Aorta (tissue), 5 donors: Measurements from ENCODE around the gene DNAJB11. TPM values are rescaled to one million over a fixed set of nuclear protein-coding genes. Genes with fewer than 3 reads are reported as not detected.

Experiments
- ATAC-seq: fragments of 200-7000 bp; cut with Tn5 transposase; one replicate; pipeline ENCODE4 v1.9.1; 2022; ENCODE audit warnings: moderate library complexity; ENCODE audit not compliant: low FRiP score
- DNase-seq, 2 donors: peaks; one replicate each; pipeline ENCODE4 v3.0.0-alpha.2; 2020
- H3K27ac ChIP-seq, 2 donors: one replicate each; pipeline ENCODE4 v1.5.1; 2013; ENCODE audit warnings: low read length in 2 of 2, mild to moderate bottlenecking in 2 of 2, moderate library complexity in 2 of 2, control low read depth in 1 of 2, inconsistent platforms in 1 of 2, low read depth in 1 of 2
- H3K27me3 ChIP-seq, 2 donors: one replicate each; pipeline ENCODE4 v1.6.1; 2013; ENCODE audit warnings: control low read depth in 1 of 2, low read length in 1 of 2, mild to moderate bottlenecking in 1 of 2, moderate library complexity in 1 of 2; ENCODE audit not compliant: insufficient read depth in 2 of 2, control insufficient read depth in 1 of 2
- H3K36me3 ChIP-seq, 2 donors: one replicate each; pipeline ENCODE4 v1.6.1; 2013; ENCODE audit warnings: control low read depth in 1 of 2, low read length in 1 of 2, mild to moderate bottlenecking in 1 of 2; ENCODE audit not compliant: insufficient read depth in 2 of 2, control insufficient read depth in 1 of 2
- H3K4me1 ChIP-seq, 2 donors: one replicate each; pipeline ENCODE4 v1.6.1; 2013; ENCODE audit warnings: low read length in 2 of 2, control low read depth in 1 of 2, mild to moderate bottlenecking in 1 of 2, moderate library complexity in 1 of 2; ENCODE audit not compliant: insufficient read depth in 2 of 2, control insufficient read depth in 1 of 2
- H3K4me3 ChIP-seq, 2 donors: one replicate each; pipeline ENCODE4 v1.5.1; 2013; ENCODE audit warnings: low read length in 2 of 2, control low read depth in 1 of 2, mild to moderate bottlenecking in 1 of 2
- H3K9me3 ChIP-seq: one replicate; pipeline ENCODE4 v1.6.1; 2013; ENCODE audit warnings: mild to moderate bottlenecking, low read length; ENCODE audit not compliant: control insufficient read depth
- WGBS, 2 donors: extraction: QIAGEN DNeasy Blood & Tissue Kit; methylation state at CpG; one replicate each; pipeline ENCODE4 v1.1.7; 2013; 5-methylcytosine and 5-hydroxymethylcytosine counted together
- intact Hi-C, 2 donors: fragments of 100-400 bp; cut with DNase I; formaldehyde crosslinking; loops; one replicate each; pipeline versions ENCODE4 v1.14.2 to v1.15.0; 2022
- polyA plus RNA-seq, 2 donors: library from polyadenylated mRNA; stranded (reverse); fragments of 200-250 nt; gene quantifications; one replicate each; pipeline ENCODE4 v1.2.3, GENCODE V29; 2013
- total RNA-seq, 2 donors: library from RNA; stranded (reverse); fragmentation: NEBNext Ultra II Directional; extraction: Animal tissue kit (Norgen Biotek cat#: 25700); gene quantifications; one replicate each; pipeline ENCODE4 v1.2.1, GENCODE V29; 2021
- donor health status: healthy with polysubstance abuse.
- donor health status: Bipolar disorder and iron deficiency.
- donor health status: DM: no; HTN: no; CAD: no.
- donor health status: DM: no; HTN: no; CAD: no.
- donor health status: DM: yes; HTN: yes; CAD: no.

DNAJB11 gene
- total and polyA plus RNA-seq, 4 donors = 35.0 to 47.0 (median 38.4) TPM

- H3K27me3 ChIP-seq = no peaks in the 10 kb centered on the region
- no peaks in the 10 kb centered on the region for H3K4me1 ChIP-seq
- H3K9me3 ChIP-seq = no peaks in the 10 kb centered on the region
- 72 to 75% methylated on average over 17 of the region's 17 CpGs for WGBS, 2 donors
- DNase-seq (no peak), ATAC-seq (no peak)
- no peak overlapping the region for H3K4me3 ChIP-seq
- H3K36me3 ChIP-seq = no peaks in the 10 kb centered on the region
- no peak overlapping the region for H3K27ac ChIP-seq
- intact Hi-C loops = no loop called here
These were observed 26.2 kb downstream of the DNAJB11 start for GRCh38 chr3:186596568-186597287.

DNA sequence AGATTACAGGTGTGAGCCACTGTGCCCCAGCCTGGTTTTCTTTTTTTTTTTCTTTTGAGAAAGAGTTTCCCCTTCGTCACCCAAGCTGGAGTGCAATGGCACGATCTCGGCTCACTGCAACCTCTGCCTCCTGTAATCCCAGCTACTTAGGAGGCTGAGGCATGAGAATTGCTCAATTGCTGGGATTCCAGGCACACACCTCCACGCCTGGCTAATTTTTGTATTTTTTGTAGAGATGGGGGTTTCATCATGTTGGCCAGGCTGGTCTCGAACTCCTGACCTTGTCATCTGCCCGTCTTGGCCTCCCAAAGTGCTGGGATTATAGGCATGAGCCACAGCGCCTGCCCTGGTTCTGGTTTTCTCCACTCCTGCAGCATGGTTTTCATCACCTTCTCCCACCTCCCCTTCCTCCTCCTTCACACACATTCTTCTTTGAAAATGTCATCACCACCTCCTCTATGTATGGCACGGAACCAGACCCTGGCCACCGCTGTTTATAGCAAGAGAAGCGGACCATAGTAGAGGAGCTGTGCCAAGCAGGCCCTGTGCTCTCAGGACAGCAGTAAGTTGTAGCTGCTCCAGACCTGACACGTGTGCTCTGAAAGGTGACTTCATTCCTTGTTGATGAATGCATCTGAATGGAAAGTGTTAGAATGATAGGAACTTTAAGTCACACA is 27.7 kb downstream of the DNAJB11 start:
- Histone ChIP-seq H3K27me3 (no peaks in the 10 kb centered on the region), H3K4me3 (no peak overlapping the region), H3K36me3 (no peaks in the 10 kb centered on the region), H3K4me1 (no peaks in the 10 kb centered on the region), H3K9me3 (no peaks in the 10 kb centered on the region), H3K27ac (no peak overlapping the region)
- intact Hi-C loops = no loop called here
- ATAC-seq = no peak
- DNase-seq = peak in 1 of 2 donors; percentile 72
- WGBS, 2 donors = 36 to 39% methylated on average over 11 of the region's 11 CpGs

- ATAC-seq (no peak), DNase-seq (no peak)
- 69% methylated on average over 4 of the region's 4 CpGs for WGBS, 2 donors
- intact Hi-C loops = no loop called here
- Histone ChIP-seq H3K4me1 (no peaks in the 10 kb centered on the region), H3K9me3 (no peaks in the 10 kb centered on the region), H3K4me3 (no peak overlapping the region), H3K27ac (no peak overlapping the region), H3K36me3 (no peaks in the 10 kb centered on the region), H3K27me3 (no peaks in the 10 kb centered on the region)
These were observed 28.2 kb downstream of the DNAJB11 start for GRCh38 chr3:186598794-186599141.

GRCh38 chr3:186599142-186599784 is 28.7 kb downstream of the DNAJB11 start:
- Histone ChIP-seq H3K4me3 (no peak overlapping the region), H3K27ac (no peak overlapping the region), H3K9me3 (no peaks in the 10 kb centered on the region), H3K27me3 (no peaks in the 10 kb centered on the region), H3K4me1 (no peaks in the 10 kb centered on the region), H3K36me3 (no peaks in the 10 kb centered on the region)
- 81 to 89% methylated on average over 12 of the region's 12 CpGs for WGBS, 2 donors
- DNase-seq = no peak
- peak; percentile 49 for ATAC-seq
- intact Hi-C loops = no loop called here

GRCh38 chr3:186599785-186600166 is 29.3 kb downstream of the DNAJB11 start:
- DNase-seq = no peak
- WGBS, 2 donors = 96 to 98% methylated on average over 2 of the region's 2 CpGs

DNA sequence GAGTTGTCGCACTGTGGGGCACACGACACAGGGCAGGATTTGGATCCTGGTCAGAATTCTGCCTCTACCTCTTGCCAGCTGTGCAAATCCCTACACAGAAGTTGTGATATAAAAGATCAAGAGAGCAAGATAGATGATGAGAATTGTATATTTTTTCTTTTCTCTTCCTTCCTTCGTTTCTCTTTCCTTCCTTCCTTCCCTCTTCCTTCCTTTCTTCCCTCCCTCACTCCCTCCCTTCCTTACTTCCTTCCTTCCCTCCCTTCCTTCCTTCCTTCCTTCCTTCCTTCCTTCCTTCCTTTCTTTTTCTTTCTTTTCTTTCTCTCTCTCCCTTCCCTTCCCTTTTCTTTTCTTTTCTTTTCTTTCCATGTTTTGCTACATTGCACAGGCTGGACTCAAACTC is 30.4 kb downstream of the DNAJB11 start:
- H3K9me3 ChIP-seq = no peaks in the 10 kb centered on the region
- H3K4me3 ChIP-seq = no peak overlapping the region
- H3K4me1 ChIP-seq = no peaks in the 10 kb centered on the region
- no peak overlapping the region for H3K27ac ChIP-seq
- 46 to 64% methylated on average over 3 of the region's 3 CpGs for WGBS, 2 donors
- intact Hi-C loops = no loop called here
- ATAC-seq (no peak), DNase-seq (no peak)
- H3K36me3 ChIP-seq = no peaks in the 10 kb centered on the region
- H3K27me3 ChIP-seq = no peaks in the 10 kb centered on the region

More at GRCh38 chr3:186599785-186600166, 29.3 kb downstream of the DNAJB11 start:
- Histone ChIP-seq H3K9me3 (no peaks in the 10 kb centered on the region), H3K4me3 (no peak overlapping the region), H3K27ac (no peak overlapping the region), H3K36me3 (no peaks in the 10 kb centered on the region), H3K4me1 (no peaks in the 10 kb centered on the region), H3K27me3 (no peaks in the 10 kb centered on the region)
- intact Hi-C loops = no loop called here
- peak; percentile 15 for ATAC-seq

DNA sequence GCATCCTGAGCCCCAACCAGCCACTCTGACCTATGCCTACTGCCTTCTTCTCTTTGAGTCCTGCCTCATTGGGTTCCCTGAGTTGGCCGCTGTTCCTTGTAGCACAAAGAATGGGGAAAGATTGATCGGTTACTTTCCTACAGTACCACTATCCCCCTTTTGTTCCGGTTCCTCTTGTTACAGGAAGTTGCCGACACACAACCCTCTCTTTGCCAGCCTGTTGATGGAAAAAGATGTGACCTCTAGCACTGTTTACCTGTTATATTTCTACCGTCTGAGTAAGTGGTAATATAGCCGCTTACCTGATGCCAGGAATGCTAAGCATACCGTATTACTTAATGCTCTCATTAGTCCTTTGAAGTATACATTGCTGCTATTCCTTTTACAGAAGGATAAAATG is 32.6 kb downstream of the DNAJB11 start:
- H3K27ac ChIP-seq = no peak overlapping the region
- 91 to 92% methylated on average over 7 of the region's 7 CpGs for WGBS, 2 donors
- H3K4me3 ChIP-seq = no peak overlapping the region
- H3K9me3 ChIP-seq = no peaks in the 10 kb centered on the region
- no peaks in the 10 kb centered on the region for H3K36me3 ChIP-seq
- H3K4me1 ChIP-seq = no peaks in the 10 kb centered on the region
- intact Hi-C loops = no loop called here
- H3K27me3 ChIP-seq = no peaks in the 10 kb centered on the region
- ATAC-seq (no peak), DNase-seq (no peak)

DNA sequence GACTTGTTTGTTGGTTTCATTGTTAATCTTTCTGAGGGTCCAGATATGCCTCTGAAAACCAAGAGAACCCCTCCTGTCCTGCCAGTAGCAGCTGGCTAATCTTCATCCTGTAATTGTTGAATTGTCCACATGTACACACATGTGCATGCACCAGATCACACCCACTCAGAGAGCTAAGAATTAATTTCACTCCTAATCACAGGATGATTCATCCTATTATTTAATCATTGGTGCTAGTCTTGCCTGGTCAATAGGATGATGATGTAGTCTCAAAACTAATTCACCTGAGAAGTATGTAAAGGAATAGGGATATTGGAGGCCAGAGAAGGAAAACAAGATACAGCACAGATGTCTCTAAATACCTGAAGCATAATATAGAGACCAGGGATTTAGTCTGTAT is 34.6 kb downstream of the DNAJB11 start:
- no peaks in the 10 kb centered on the region for H3K9me3 ChIP-seq
- ATAC-seq (no peak), DNase-seq (no peak)
- no peaks in the 10 kb centered on the region for H3K27me3 ChIP-seq
- no peak overlapping the region for H3K27ac ChIP-seq
- no peak overlapping the region for H3K4me3 ChIP-seq
- intact Hi-C loops = no loop called here
- no peaks in the 10 kb centered on the region for H3K4me1 ChIP-seq
- H3K36me3 ChIP-seq = no peaks in the 10 kb centered on the region
